Occipital lobe (tissue), 3 donors: Measurements from ENCODE around the gene MYO1B. TPM values are rescaled to one million over a fixed set of nuclear protein-coding genes. Genes with fewer than 3 reads are reported as not detected.
"Not testable (repeated sequence)": the region's sequence is repeated elsewhere in the genome, so short reads cannot be mapped to it uniquely, and the experiment has no call there.

Experiments used
- DNase-seq: peaks from one replicate; lab custom pipeline; 2025; lab: John Stamatoyannopoulos, UW
- small RNA-seq: library from RNA; depleted of rRNA; stranded (forward); fragments of <200 nt; gene quantifications from one replicate; pipeline ENCODE3, GENCODE V24; 2014
- total RNA-seq: library from RNA; depleted of rRNA; stranded (reverse); fragments of >200 nt; gene quantifications from one replicate; pipeline ENCODE4 v1.2.3, GENCODE V29; 2014

Gene MYO1B
- total RNA-seq, 1 donor from 2014 or later: 49.4 TPM

- no peak for DNase-seq
Observed at GRCh38 chr2:191452065-191452464, 206.9 kb downstream of the MYO1B start.

GRCh38 chr2:191453761-191454160 is 208.6 kb downstream of the MYO1B start:
- no peak for DNase-seq

GRCh38 chr2:191456506-191456905 is 211.3 kb downstream of the MYO1B start:
- DNase-seq: not testable (repeated sequence)

- DNase-seq: no peak
Observed at GRCh38 chr2:191459158-191459557, 214.0 kb downstream of the MYO1B start.

GRCh38 chr2:191462370-191462769 is 217.2 kb downstream of the MYO1B start:
- DNase-seq: no peak

GRCh38 chr2:191463790-191464189 is 218.6 kb downstream of the MYO1B start:
- no peak for DNase-seq

GRCh38 chr2:191465766-191466420 is 220.7 kb downstream of the MYO1B start:
- DNase-seq: no peak

- no peak for DNase-seq
Observed at GRCh38 chr2:191467113-191467512, 221.9 kb downstream of the MYO1B start.

GRCh38 chr2:191470306-191470705 is 225.1 kb downstream of the MYO1B start:
- no peak for DNase-seq

- DNase-seq: no peak
Observed at GRCh38 chr2:191474464-191474863, 229.3 kb downstream of the MYO1B start.

Small RNAs within 50 kb of the gene (small RNA-seq; reads per million reads assigned to genes)
- gene RNU6-1045P: not detected

Other genes with a start within 250 kb of the MYO1B start
- gene STAT1, start 231.2 kb upstream of the MYO1B start, total RNA-seq: 29.8 TPM
- 1.2 TPM for gene STAT4, start 94.4 kb upstream of the MYO1B start, total RNA-seq